Measurements from ENCODE around the gene PRPF19. TPM values are rescaled to one million over a fixed set of nuclear protein-coding genes. Genes with fewer than 3 reads are reported as not detected.

The PRPF19 gene
- total and polyA plus RNA-seq, 2 of the 13 experiments (the other 11 are each of a cell fraction or from before 2014, with no cell fraction given) = 27.4 to 91.1 TPM

- no peak for TF ChIP-seq HNRNPK (IDR thresholded peaks at IDR 0.05; ENCODE audit: low read depth, low read length, poor library complexity, severe bottlenecking)
- no peak for TF ChIP-seq HNRNPH1 (optimal IDR thresholded peaks at IDR 0.05; ENCODE audit: low read depth, low read length)
- TF ChIP-seq THYN1 (CRISPR knock-in tag; IDR thresholded peaks at IDR 0.05; ENCODE audit: borderline replicate concordance, low read depth) = no peak
- TF ChIP-seq NCOA5 (CRISPR knock-in tag; IDR thresholded peaks at IDR 0.05) = 0 out of 2 replicates have a peak, but pooled peaks have one; percentile 63
- no peak for TF ChIP-seq ISX (CRISPR knock-in tag; conservative IDR thresholded peaks at IDR 0.05)
- peak; percentile 69; the same call in 1 of the 2 replicates for TF ChIP-seq ZNF652 (CRISPR knock-in tag; IDR thresholded peaks at IDR 0.05; ENCODE audit: borderline replicate concordance, low read depth)
- TF ChIP-seq RCOR2 (CRISPR knock-in tag; IDR thresholded peaks at IDR 0.05) = peak; percentile 97
- TF ChIP-seq LBX2 (CRISPR knock-in tag; IDR thresholded peaks at IDR 0.05; ENCODE audit: borderline replicate concordance) = no peak
- TF ChIP-seq SMARCC2 (IDR thresholded peaks at IDR 0.05) = no peak
- peak; percentile 51 for TF ChIP-seq GABPB1 (CRISPR knock-in tag; IDR thresholded peaks at IDR 0.05)
- TF ChIP-seq ZNF513 (CRISPR knock-in tag; conservative IDR thresholded peaks at IDR 0.05) = 0 out of 2 replicates have a peak, but pooled peaks have one; percentile 79
- TF ChIP-seq ZNF678 (CRISPR knock-in tag; IDR thresholded peaks at IDR 0.05) = no peak
- TF ChIP-seq ZFYVE20 (CRISPR knock-in tag; IDR thresholded peaks at IDR 0.05; ENCODE audit: borderline replicate concordance, low read depth) = no peak
- no peak; the same call in 1 of the 2 replicates for TF ChIP-seq ZSCAN20 (CRISPR knock-in tag; IDR thresholded peaks at IDR 0.05; ENCODE audit: borderline replicate concordance)
- TF ChIP-seq BRCA1 (CRISPR knock-in tag; IDR thresholded peaks at IDR 0.05) = peak; percentile 88; the same call in 1 of the 2 replicates
- 0 out of 2 replicates have a peak, but pooled peaks have one; percentile 46 for TF ChIP-seq ZBTB39 (CRISPR knock-in tag; IDR thresholded peaks at IDR 0.05)
- no peak for TF ChIP-seq ZSCAN30 (CRISPR knock-in tag; IDR thresholded peaks at IDR 0.05)
- TF ChIP-seq ZNF451 (CRISPR knock-in tag; IDR thresholded peaks at IDR 0.05) = peak; percentile 73; the same call in 1 of the 2 replicates
- TF ChIP-seq NONO (IDR thresholded peaks at IDR 0.05) = no peak
- peak; percentile 96 for TF ChIP-seq NONO (CRISPR knock-in tag; conservative IDR thresholded peaks at IDR 0.05)
- peak; percentile 82; the same call in 1 of the 2 replicates for TF ChIP-seq ZBTB25 (CRISPR knock-in tag; IDR thresholded peaks at IDR 0.05)
- TF ChIP-seq E2F2 (CRISPR knock-in tag; IDR thresholded peaks at IDR 0.05; ENCODE audit: borderline replicate concordance) = no peak
- TF ChIP-seq RFX1 (IDR thresholded peaks at IDR 0.05) = no peak
- TF ChIP-seq ZKSCAN5 (CRISPR knock-in tag; IDR thresholded peaks at IDR 0.05) = no peak
- TF ChIP-seq CENPX (CRISPR knock-in tag; IDR thresholded peaks at IDR 0.05) = no peak
Observed at GRCh38 chr11:60880643-60881282, 25.6 kb downstream of the PRPF19 start (continued).

All from HepG2 (cell line).